Gastroesophageal sphincter (tissue), 3 donors: ENCODE results near the gene SEC11C.
"Not testable (repeated sequence)": the region's sequence is repeated elsewhere in the genome, so short reads cannot be mapped to it uniquely, and the experiment has no call there.

Experiments used
- POLR2A ChIP-seq, 2 donors: fragments of 450-650 bp; IDR thresholded peaks; one replicate each; pipeline ENCODE4 v1.6.1; 2017; ENCODE audit warnings: antibody characterized with exemption in 2 of 2, mild to moderate bottlenecking in 2 of 2, moderate library complexity in 1 of 2
- TF ChIP-seq, protein P1 (sequence below), 4 experiments: fragments of 200-600 bp in 2 of 4; fragments of 450-650 bp in 2 of 4; sonication (generic) in 1 of 4; IDR thresholded peaks; one replicate each; pipeline ENCODE4 v1.5.1; 2017 to 2019; ENCODE audit warnings: antibody characterized with exemption in 4 of 4, mild to moderate bottlenecking in 2 of 4, moderate library complexity in 2 of 4

DNA sequence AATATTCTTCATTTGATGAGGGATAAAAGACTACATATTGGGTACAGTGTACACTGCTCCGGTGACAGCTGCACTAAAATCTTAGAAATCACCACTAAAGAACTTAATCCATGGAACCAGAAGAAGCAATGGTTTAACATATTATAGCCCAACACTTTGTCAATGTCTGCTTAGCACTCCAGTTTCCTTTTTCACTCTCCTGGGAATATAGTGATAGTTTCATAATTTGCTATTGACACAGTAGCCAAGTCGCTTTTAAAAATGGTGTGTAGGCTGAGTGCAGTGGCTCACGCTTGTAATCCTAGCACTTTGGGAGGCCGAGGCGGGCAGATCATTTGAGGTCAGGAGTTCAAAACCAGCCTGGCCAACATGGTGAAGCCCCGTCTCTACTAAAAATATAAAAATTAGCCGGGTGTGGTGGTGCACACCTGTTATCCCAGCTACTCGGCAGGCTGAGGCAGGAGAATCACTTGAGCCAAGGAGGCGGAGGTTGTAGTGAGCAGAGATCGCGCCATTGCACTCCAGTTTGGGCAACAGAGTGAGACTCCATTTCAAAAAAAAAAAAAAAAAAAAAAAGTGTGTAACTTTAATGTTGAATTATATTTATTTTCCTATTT is 3.2 kb downstream of the SEC11C start:
- TF ChIP-seq POLR2A (IDR thresholded peaks at IDR 0.05) = not testable (repeated sequence)
- TF ChIP-seq, protein P1, sequence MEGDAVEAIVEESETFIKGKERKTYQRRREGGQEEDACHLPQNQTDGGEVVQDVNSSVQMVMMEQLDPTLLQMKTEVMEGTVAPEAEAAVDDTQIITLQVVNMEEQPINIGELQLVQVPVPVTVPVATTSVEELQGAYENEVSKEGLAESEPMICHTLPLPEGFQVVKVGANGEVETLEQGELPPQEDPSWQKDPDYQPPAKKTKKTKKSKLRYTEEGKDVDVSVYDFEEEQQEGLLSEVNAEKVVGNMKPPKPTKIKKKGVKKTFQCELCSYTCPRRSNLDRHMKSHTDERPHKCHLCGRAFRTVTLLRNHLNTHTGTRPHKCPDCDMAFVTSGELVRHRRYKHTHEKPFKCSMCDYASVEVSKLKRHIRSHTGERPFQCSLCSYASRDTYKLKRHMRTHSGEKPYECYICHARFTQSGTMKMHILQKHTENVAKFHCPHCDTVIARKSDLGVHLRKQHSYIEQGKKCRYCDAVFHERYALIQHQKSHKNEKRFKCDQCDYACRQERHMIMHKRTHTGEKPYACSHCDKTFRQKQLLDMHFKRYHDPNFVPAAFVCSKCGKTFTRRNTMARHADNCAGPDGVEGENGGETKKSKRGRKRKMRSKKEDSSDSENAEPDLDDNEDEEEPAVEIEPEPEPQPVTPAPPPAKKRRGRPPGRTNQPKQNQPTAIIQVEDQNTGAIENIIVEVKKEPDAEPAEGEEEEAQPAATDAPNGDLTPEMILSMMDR (IDR thresholded peaks at IDR 0.05) = not testable (repeated sequence)
